CD8-positive, alpha-beta memory T cell (primary cell): ENCODE data around the gene ALOX5AP. TPM values are rescaled to one million over a fixed set of nuclear protein-coding genes. Genes with fewer than 3 reads are reported as not detected.
A peak's percentile ranks its signal among the peaks of the same experiment; 100 is the strongest.

Experiments used
- CTCF ChIA-PET: fragments of 350-600 bp; sonication (Branson Sonifier 250); formaldehyde crosslinking; loops from one replicate; lab custom pipeline; 2021; ENCODE audit warnings: antibody characterized with exemption; lab: Charles Lee
- POLR2A ChIA-PET: fragments of 350-600 bp; sonication (Branson Sonifier 250); formaldehyde crosslinking; loops from one replicate; lab custom pipeline; 2021; ENCODE audit warnings: antibody characterized with exemption; lab: Charles Lee
- DNase-seq, 5 donors: peaks; one replicate each; pipeline versions ENCODE4 v3.0.0 to v3.0.0-alpha.2; 2020 to 2022; ENCODE audit warnings: mixed read lengths in 1 of 5
- H3K27ac ChIP-seq: one replicate; pipeline ENCODE4 v1.7.0; 2013; ENCODE audit warnings: low read depth, mild to moderate bottlenecking, low read length, moderate library complexity
- H3K27me3 ChIP-seq: 2 replicates; pipeline ENCODE4 v1.7.0; 2013; ENCODE audit warnings: low read length, mild to moderate bottlenecking; ENCODE audit not compliant: insufficient read depth, poor library complexity, severe bottlenecking
- H3K36me3 ChIP-seq: 2 replicates; pipeline ENCODE4 v1.7.0; 2013; ENCODE audit warnings: mild to moderate bottlenecking, low read length, moderate library complexity; ENCODE audit not compliant: insufficient read depth
- H3K4me1 ChIP-seq: 2 replicates; pipeline ENCODE4 v1.7.0; 2013; ENCODE audit warnings: mild to moderate bottlenecking, low read length, moderate library complexity; ENCODE audit not compliant: insufficient read depth
- H3K4me3 ChIP-seq: 2 replicates; pipeline ENCODE4 v1.7.0; 2013; ENCODE audit warnings: mild to moderate bottlenecking, low read length
- H3K9me3 ChIP-seq: 2 replicates; pipeline ENCODE4 v1.7.0; 2013; ENCODE audit warnings: mild to moderate bottlenecking, low read length
- H3K27ac Mint-ChIP-seq, 8 donors: one replicate each; pipeline ENCODE4 v1.8.0; 2020 to 2021; ENCODE audit warnings: mixed read lengths in 8 of 8, mild to moderate bottlenecking in 6 of 8, inconsistent platforms in 3 of 8, moderate library complexity in 3 of 8
- H3K27me3 Mint-ChIP-seq, 2 donors: one replicate each; pipeline ENCODE4 v1.8.0; 2020 to 2021; ENCODE audit warnings: mixed read lengths in 2 of 2, mild to moderate bottlenecking in 1 of 2, moderate library complexity in 1 of 2
- H3K36me3 Mint-ChIP-seq, 3 donors: one replicate each; pipeline ENCODE4 v1.8.0; 2020 to 2021; ENCODE audit warnings: mixed read lengths in 3 of 3, inconsistent platforms in 1 of 3, mild to moderate bottlenecking in 1 of 3
- H3K4me1 Mint-ChIP-seq, 3 donors: one replicate each; pipeline ENCODE4 v1.8.0; 2020 to 2021; ENCODE audit warnings: mixed read lengths in 3 of 3, inconsistent platforms in 1 of 3, mild to moderate bottlenecking in 1 of 3
- H3K4me3 Mint-ChIP-seq, 7 donors: one replicate each; pipeline ENCODE4 v1.8.0; 2020 to 2021; ENCODE audit warnings: mixed read lengths in 7 of 7, mild to moderate bottlenecking in 6 of 7, moderate library complexity in 4 of 7, inconsistent platforms in 2 of 7
- H3K9me3 Mint-ChIP-seq, 5 donors: one replicate each; pipeline ENCODE4 v1.8.0; 2020 to 2022; ENCODE audit warnings: mixed read lengths in 5 of 5, mild to moderate bottlenecking in 3 of 5, moderate library complexity in 2 of 5, inconsistent platforms in 1 of 5
- polyA plus RNA-seq: library from polyadenylated mRNA; unstranded; fragments of 300-500 nt; fragmentation: Illumina TruSeq; gene quantifications from one replicate; pipeline ENCODE4 v1.2.3, GENCODE V29; 2021
- total RNA-seq, 2 experiments: library from RNA; stranded (reverse); gene quantifications; one replicate each; pipeline ENCODE4 v1.2.3, GENCODE V29; 2021

ALOX5AP gene
- total and polyA plus RNA-seq, 3 experiments from 2014 or later = 19.1 to 335 (median 21.7) TPM

DNA sequence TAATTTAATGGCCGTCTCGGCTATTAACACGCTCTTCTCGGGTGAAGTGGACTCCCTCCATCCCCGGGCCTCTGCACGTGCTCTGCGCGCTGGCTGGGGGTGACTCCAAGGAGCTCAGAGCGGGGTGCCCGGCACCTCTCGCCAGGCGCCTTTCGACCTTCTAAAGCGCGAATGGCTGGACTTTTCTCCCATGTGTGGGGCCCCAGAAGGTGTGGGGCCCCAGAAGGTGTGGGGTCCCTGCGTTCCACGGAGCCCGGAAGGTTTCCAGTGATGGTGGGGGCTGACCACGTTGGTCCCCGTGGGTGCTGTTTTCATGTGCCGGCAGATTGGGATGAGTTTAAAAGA is 3.3 kb upstream of the ALOX5AP start:
- H3K27me3 Mint-ChIP-seq = peaks cover 0 to 5% of the 10 kb centered on the region in 2 donors

DNA sequence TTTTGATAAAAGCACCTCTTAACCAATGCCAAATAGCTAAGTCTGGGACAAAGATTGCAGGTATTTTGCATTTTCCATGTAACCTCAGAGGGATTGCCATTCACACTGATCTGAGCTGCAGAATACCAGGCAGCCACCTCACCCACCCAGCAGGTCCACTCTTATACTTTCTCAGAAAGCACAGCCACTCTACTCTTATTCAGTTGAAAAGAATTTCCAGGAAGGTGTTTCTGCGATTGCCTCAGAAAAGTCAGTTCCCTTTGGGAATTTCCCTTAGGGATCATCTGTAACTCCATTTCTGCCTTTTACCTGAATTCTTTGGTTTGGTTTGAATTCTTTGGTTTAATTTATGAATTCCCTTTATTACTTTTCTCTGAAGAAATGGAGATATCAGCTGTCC is 904 bp upstream of the ALOX5AP start:
- no peak for DNase-seq
- peak overlapping the region in 7 of 8 donors; percentile 86 to 99 (median 97) for H3K27ac Mint-ChIP-seq
- no peaks in the 10 kb centered on the region for H3K9me3 Mint-ChIP-seq
- Histone ChIP-seq H3K4me1 (peaks cover 41% of the 10 kb centered on the region), H3K27me3 (no peaks in the 10 kb centered on the region), H3K27ac (no peak overlapping the region), H3K9me3 (no peaks in the 10 kb centered on the region), H3K36me3 (no peaks in the 10 kb centered on the region), H3K4me3 (no peak overlapping the region)
- H3K36me3 Mint-ChIP-seq = peaks cover 0 to 11% (median 0%) of the 10 kb centered on the region in 3 donors
- H3K27me3 Mint-ChIP-seq = peaks cover 0 to 5% of the 10 kb centered on the region in 2 donors
- CTCF ChIA-PET = interaction anchor here (3.2 kb wide), 1 partner anchor 10 kb away, joined by 8 read pairs; no protein-coding TSS in a partner anchor
- H3K4me3 Mint-ChIP-seq = peak overlapping the region in 6 of 7 donors; percentile 91 to 100 (median 98)
- POLR2A ChIA-PET = no interaction called here
- peaks cover 48 to 58% (median 53%) of the 10 kb centered on the region in 3 donors for H3K4me1 Mint-ChIP-seq

More for the DNA sequence above, 3.3 kb upstream of the ALOX5AP start:
- peak overlapping the region in 1 of 8 donors; percentile 8 for H3K27ac Mint-ChIP-seq
- Histone ChIP-seq H3K9me3 (no peaks in the 10 kb centered on the region), H3K27me3 (no peaks in the 10 kb centered on the region), H3K4me3 (no peak overlapping the region), H3K36me3 (no peaks in the 10 kb centered on the region), H3K4me1 (peaks cover 18% of the 10 kb centered on the region), H3K27ac (no peak overlapping the region)
- peaks cover 0 to 7% (median 0%) of the 10 kb centered on the region in 3 donors for H3K36me3 Mint-ChIP-seq
- CTCF ChIA-PET = no interaction called here
- DNase-seq = no peak
- H3K9me3 Mint-ChIP-seq = no peaks in the 10 kb centered on the region
- POLR2A ChIA-PET = no interaction called here
- H3K4me3 Mint-ChIP-seq = peak overlapping the region in 2 of 7 donors; percentile 36 to 39
- H3K4me1 Mint-ChIP-seq = peaks cover 25 to 34% (median 29%) of the 10 kb centered on the region in 3 donors

DNA sequence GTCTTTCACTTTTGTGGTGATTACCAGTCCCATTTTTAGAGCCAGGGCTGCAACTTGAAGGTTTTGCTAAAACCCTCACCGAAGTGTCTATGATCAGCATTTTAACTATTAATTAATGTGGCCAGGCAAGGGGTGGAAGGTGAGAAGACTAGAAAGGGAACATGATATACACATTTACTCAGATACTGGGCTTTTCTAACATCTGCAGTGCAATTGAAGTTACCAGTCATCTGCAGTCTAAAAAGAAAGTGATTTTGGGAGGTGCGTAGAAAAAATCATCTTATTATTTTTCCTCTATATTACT is 481 bp downstream of the ALOX5AP start:
- CTCF ChIA-PET = interaction anchor here (3.2 kb wide), 1 partner anchor 8 kb away, joined by 8 read pairs; no protein-coding TSS in a partner anchor
- Mint-ChIP-seq H3K9me3 (no peaks in the 10 kb centered on the region), H3K4me1 (peaks cover 60 to 72% (median 67%) of the 10 kb centered on the region in 3 donors), H3K4me3 (peak overlapping the region; percentile 91 to 100 (median 97)), H3K27me3 (peaks cover 0 to 5% of the 10 kb centered on the region in 2 donors), H3K36me3 (peaks cover 0 to 14% (median 4%) of the 10 kb centered on the region in 3 donors), H3K27ac (peak overlapping the region; percentile 86 to 99 (median 96))
- peak overlapping the region; percentile 62 for H3K4me3 ChIP-seq
- peaks cover 55% of the 10 kb centered on the region for H3K4me1 ChIP-seq
- H3K27ac ChIP-seq = peak overlapping the region; percentile 42
- no peak for DNase-seq
- H3K9me3 ChIP-seq = no peaks in the 10 kb centered on the region
- H3K36me3 ChIP-seq = no peaks in the 10 kb centered on the region
- H3K27me3 ChIP-seq = no peaks in the 10 kb centered on the region
- POLR2A ChIA-PET = interaction anchor here (0.7 to 1.9 kb wide), 4 partner anchors 20 to 362 kb away, joined by 3 to 5 read pairs (median 4); no protein-coding TSS in a partner anchor

- DNase-seq = no peak
- peaks cover 0 to 14% (median 4%) of the 10 kb centered on the region in 3 donors for H3K36me3 Mint-ChIP-seq
- no peaks in the 10 kb centered on the region for H3K9me3 ChIP-seq
- H3K27me3 ChIP-seq = no peaks in the 10 kb centered on the region
- ChIA-PET CTCF (no interaction called here), POLR2A (interaction anchor here (1.9 kb wide), 1 partner anchor 21 kb away, joined by 4 read pairs; no protein-coding TSS in a partner anchor)
- H3K36me3 ChIP-seq = no peaks in the 10 kb centered on the region
- H3K4me1 Mint-ChIP-seq = peaks cover 60 to 79% (median 72%) of the 10 kb centered on the region in 3 donors
- peak overlapping the region; percentile 12 for H3K27ac ChIP-seq
- peaks cover 0 to 5% of the 10 kb centered on the region in 2 donors for H3K27me3 Mint-ChIP-seq
- H3K9me3 Mint-ChIP-seq = no peaks in the 10 kb centered on the region
- H3K27ac Mint-ChIP-seq = peak overlapping the region; percentile 86 to 99 (median 96)
- peak overlapping the region; percentile 91 to 100 (median 97) for H3K4me3 Mint-ChIP-seq
- peak overlapping the region; percentile 62 for H3K4me3 ChIP-seq
- peaks cover 57% of the 10 kb centered on the region for H3K4me1 ChIP-seq
These were observed 1.3 kb downstream of the ALOX5AP start for GRCh38 chr13:30736461-30737320.

DNA sequence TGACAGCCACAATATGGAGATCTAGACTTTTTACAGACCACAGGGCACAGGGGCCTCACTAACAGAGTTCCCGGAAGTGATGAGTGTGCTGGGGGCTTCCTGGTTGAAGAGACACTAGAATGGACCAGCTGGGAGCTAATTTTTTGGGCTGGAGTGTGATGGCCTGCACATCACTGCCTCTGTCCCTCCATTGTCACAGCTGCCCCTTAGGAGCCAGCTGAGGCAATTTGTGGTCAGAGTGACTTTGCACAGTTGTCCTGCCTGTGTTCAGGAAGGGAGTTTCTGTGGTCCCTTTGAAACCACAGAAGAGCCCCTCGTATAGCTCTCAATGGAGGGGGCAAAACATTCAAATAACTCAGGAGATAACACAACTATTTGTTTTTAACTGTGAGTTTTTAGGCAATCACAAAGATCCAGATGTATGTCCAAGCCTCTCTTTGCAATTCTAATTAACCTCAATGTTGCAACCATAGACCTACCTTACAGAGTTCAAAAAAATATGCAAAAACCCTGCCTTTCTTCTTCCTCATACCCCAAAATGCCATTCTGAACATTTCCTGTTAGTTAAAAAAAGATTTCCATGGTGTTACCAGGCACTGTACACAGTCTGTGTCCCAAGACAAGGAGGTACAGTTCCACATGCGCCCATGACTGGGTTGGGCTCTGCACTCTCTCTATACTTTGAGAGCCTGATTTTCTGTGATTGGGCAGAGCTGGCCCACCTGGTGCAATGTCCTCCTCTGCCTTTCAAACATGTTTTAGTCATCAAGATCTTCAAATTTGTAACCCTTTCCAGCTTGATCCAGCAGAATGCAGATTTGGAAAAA is 2.4 kb downstream of the ALOX5AP start:
- Mint-ChIP-seq H3K27me3 (peaks cover 0 to 1% of the 10 kb centered on the region in 2 donors), H3K36me3 (peaks cover 0 to 16% (median 4%) of the 10 kb centered on the region in 3 donors), H3K9me3 (no peaks in the 10 kb centered on the region), H3K4me1 (peaks cover 61 to 84% (median 75%) of the 10 kb centered on the region in 3 donors), H3K27ac (peak overlapping the region; percentile 81 to 99 (median 96)), H3K4me3 (peak overlapping the region; percentile 91 to 100 (median 97))
- no peaks in the 10 kb centered on the region for H3K9me3 ChIP-seq
- POLR2A ChIA-PET = interaction anchor here (1.9 kb wide), 1 partner anchor 22 kb away, joined by 4 read pairs; no protein-coding TSS in a partner anchor
- peaks cover 67% of the 10 kb centered on the region for H3K4me1 ChIP-seq
- DNase-seq = no peak
- peak overlapping the region; percentile 12 for H3K27ac ChIP-seq
- H3K36me3 ChIP-seq = no peaks in the 10 kb centered on the region
- H3K4me3 ChIP-seq = peak overlapping the region; percentile 62
- CTCF ChIA-PET = interaction anchor here (0.7 to 1.3 kb wide), 2 partner anchors 16 to 63 kb away, joined by 3 to 4 read pairs; no protein-coding TSS in a partner anchor
- no peaks in the 10 kb centered on the region for H3K27me3 ChIP-seq

- Mint-ChIP-seq H3K9me3 (no peaks in the 10 kb centered on the region), H3K36me3 (peaks cover 0 to 23% (median 11%) of the 10 kb centered on the region in 3 donors), H3K4me3 (peak overlapping the region; percentile 42 to 100 (median 95)), H3K27me3 (peaks cover 0 to 1% of the 10 kb centered on the region in 2 donors), H3K4me1 (peaks cover 71 to 90% (median 84%) of the 10 kb centered on the region in 3 donors), H3K27ac (peak overlapping the region; percentile 57 to 99 (median 92))
- Histone ChIP-seq H3K27ac (no peak overlapping the region), H3K9me3 (no peaks in the 10 kb centered on the region), H3K27me3 (no peaks in the 10 kb centered on the region), H3K4me3 (no peak overlapping the region), H3K4me1 (peaks cover 76% of the 10 kb centered on the region), H3K36me3 (no peaks in the 10 kb centered on the region)
- POLR2A ChIA-PET = no interaction called here
- DNase-seq = no peak
- CTCF ChIA-PET = interaction anchor here (0.7 to 1.3 kb wide), 4 partner anchors 12 to 64 kb away, joined by 3 to 4 read pairs (median 3); no protein-coding TSS in a partner anchor
These were observed 3.3 kb downstream of the ALOX5AP start for GRCh38 chr13:30738526-30739236.

GRCh38 chr13:30739237-30739528 is 3.8 kb downstream of the ALOX5AP start:
- no peaks in the 10 kb centered on the region for H3K36me3 ChIP-seq
- peaks cover 0 to 25% (median 13%) of the 10 kb centered on the region in 3 donors for H3K36me3 Mint-ChIP-seq
- H3K27ac Mint-ChIP-seq = peak overlapping the region in 6 of 8 donors; percentile 77 to 92 (median 88)
- no peak overlapping the region for H3K27ac ChIP-seq
- ChIA-PET CTCF (interaction anchor here (0.7 to 1.3 kb wide), 5 partner anchors 12 to 63 kb away, joined by 3 to 4 read pairs (median 3); no protein-coding TSS in a partner anchor), POLR2A (no interaction called here)
- H3K27me3 ChIP-seq = no peaks in the 10 kb centered on the region
- no peak for DNase-seq
- peak overlapping the region in 6 of 7 donors; percentile 19 to 100 (median 93) for H3K4me3 Mint-ChIP-seq
- H3K27me3 Mint-ChIP-seq = peaks cover 0 to 1% of the 10 kb centered on the region in 2 donors
- peaks cover 75 to 95% (median 88%) of the 10 kb centered on the region in 3 donors for H3K4me1 Mint-ChIP-seq
- no peaks in the 10 kb centered on the region for H3K9me3 Mint-ChIP-seq
- H3K9me3 ChIP-seq = no peaks in the 10 kb centered on the region
- H3K4me1 ChIP-seq = peaks cover 81% of the 10 kb centered on the region
- no peak overlapping the region for H3K4me3 ChIP-seq
